ENCODE results near the gene SARDH.

DNA sequence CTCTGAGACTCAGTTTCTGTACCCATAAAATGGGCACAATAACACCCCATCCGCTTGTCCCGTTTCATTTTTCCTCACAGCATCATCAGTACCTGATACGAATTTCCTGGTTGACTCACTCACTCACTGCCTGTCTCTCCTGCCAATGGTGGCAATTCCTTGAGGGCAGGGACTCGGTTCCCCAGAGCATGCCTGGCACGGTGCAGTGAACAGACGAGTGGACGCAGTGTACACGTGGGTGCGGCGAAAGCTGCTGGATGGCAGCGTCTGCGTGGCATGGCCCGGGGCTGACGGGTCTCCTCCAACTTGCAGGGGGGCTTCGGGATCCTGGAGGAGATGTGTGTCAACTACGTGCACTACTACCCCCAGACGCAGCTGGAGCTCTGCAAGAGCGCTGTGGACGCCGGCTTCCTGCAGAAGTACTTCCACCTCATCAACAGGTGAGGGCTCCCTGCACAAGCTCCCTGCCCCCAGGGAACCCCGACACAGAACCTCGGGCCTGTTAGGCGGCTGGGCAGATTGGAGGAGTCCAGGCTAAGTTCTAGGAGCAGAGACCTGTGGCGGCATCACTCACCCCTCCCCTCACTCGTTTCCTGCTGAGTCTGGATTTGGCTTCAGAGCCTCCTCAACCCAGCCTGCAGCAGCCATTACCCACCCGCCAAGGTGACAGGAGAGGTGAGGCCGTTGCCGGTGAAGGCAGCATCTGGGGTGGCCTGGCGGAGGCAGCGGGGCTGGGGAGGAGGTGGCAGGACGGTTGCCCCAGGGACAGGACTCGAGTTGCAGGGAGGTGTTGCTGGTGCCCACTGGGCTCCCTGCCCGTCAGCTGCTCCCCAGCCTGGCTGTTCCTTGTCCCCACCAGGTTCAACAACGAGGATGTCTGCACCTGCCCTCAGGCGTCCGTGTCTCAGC lies 81.7 kb downstream of the SARDH start:
- TF ChIP-seq, protein P1, sequence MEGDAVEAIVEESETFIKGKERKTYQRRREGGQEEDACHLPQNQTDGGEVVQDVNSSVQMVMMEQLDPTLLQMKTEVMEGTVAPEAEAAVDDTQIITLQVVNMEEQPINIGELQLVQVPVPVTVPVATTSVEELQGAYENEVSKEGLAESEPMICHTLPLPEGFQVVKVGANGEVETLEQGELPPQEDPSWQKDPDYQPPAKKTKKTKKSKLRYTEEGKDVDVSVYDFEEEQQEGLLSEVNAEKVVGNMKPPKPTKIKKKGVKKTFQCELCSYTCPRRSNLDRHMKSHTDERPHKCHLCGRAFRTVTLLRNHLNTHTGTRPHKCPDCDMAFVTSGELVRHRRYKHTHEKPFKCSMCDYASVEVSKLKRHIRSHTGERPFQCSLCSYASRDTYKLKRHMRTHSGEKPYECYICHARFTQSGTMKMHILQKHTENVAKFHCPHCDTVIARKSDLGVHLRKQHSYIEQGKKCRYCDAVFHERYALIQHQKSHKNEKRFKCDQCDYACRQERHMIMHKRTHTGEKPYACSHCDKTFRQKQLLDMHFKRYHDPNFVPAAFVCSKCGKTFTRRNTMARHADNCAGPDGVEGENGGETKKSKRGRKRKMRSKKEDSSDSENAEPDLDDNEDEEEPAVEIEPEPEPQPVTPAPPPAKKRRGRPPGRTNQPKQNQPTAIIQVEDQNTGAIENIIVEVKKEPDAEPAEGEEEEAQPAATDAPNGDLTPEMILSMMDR (optimal IDR thresholded peaks at IDR 0.05 in 1 of 3, IDR thresholded peaks at IDR 0.05 in 1 of 3, conservative IDR thresholded peaks at IDR 0.05 in 1 of 3; ENCODE audit: extremely low read depth in 1 of 3, insufficient read depth in 2 of 3, low read length in 3 of 3): peak in 1 of 3 experiments; percentile 13
- TF ChIP-seq EZH2 (IDR thresholded peaks at IDR 0.05; ENCODE audit: low read length): peak; percentile 13

Measured in keratinocyte (primary cell).